Jurkat, Clone E6-1 (cell line): ENCODE measurements around the gene NCMAP.

Experiments used
- DNase-seq: peaks from one replicate; pipeline ENCODE4 v3.0.0-alpha.2; 2011; ENCODE audit warnings: low read depth, low spot score
- H3K4me3 ChIP-seq: 2 replicates; pipeline ENCODE4 v1.5.1; 2011; ENCODE audit warnings: mild to moderate bottlenecking, low read length, control low read depth, moderate library complexity

NCMAP gene

DNA sequence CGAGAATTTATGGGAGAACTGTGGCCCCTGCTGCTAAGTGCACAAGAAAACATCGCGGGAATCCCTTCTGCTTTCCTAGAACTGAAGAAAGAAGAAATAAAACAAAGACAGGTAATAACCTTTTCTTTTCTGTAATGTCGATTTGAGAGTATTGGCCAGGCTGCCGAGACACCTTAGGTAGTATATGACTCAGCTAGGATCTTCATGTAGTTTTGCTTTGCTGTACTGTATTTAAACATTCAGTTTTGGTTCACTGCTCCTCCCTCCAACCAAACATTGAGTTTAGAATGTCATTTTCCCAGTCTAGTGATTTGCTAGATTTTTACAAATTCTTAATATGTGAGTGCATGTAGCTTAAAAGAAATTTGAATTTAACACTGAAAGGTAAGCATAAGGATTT, 93.0 kb downstream of the NCMAP start:
- DNase-seq: no peak
- no peak overlapping the region for H3K4me3 ChIP-seq

DNA sequence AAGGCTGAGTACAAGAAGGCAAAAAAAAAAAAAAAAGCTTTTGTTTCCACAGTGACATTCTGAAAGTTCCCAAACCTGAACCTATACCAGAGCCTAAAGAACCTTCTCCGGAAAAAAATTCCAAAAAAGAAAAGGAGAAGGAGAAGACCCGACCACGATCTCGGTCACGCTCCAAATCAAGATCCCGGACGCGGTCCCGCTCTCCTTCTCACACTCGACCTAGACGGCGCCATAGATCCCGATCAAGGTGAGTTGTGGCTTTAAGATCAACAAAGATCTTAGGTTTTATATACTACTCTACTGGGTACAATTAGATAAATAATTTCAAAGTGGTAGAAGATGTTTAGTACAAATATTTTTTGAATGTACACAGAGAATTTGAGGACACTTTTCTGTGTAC, 96.5 kb downstream of the NCMAP start:
- DNase-seq: no peak
- no peak overlapping the region for H3K4me3 ChIP-seq

DNA sequence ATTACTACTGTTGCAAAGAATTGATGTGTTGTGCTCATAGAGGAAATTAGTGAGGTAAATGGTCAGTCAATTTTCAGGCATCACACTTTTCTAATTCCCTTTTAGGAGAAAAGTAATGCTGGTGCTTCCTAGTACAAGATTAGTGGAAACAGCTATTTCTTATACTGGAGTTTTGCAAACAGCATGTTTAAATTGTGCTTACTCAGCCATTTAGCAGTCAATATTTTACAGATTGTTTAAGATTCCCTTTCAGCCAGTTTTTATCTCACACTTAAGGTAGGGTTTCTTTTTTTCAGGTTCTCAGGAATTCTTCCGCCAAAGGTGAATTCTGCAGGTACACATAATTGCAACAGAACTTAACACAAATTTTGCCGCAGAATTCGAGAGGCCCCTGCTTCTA, 98.1 kb downstream of the NCMAP start:
- no peak for DNase-seq
- no peak overlapping the region for H3K4me3 ChIP-seq

DNA sequence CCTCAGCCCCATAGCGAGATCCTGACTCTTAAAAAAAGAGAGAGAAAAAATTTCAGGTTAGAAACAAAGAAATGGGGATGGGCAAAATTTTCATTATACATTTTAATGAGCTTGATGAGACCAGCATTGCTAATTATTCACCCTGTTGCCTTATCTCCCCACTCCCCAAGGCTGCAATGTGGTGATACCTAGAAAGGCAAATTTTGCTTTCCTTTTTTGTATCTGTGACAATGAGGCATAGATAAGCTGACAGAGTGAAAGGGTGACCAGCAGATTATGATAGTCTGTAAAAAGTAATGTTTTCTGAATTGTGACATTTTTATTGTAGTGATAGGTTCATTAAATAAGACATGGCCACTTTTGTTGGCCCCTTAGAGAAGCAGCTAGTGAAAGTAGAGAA, 100.2 kb downstream of the NCMAP start:
- DNase-seq: no peak
- H3K4me3 ChIP-seq: no peak overlapping the region

DNA sequence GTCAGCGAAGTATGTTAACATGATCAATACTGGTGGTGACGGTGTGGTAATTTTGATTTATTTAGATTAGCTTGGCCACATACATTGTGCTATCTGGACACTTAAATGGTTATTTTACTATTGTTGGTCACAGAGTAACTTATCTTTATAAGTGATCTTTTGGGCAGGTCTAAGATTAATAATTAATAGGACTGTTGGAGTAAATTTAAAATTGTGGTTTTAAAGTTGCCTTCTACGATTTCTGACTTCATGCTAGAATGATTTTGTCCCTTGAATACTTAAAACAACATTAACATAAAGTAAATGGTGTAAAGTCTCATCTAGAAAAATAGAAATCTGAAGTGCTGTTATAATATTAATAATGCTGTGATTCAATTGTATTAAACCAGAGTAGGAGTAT, 101.9 kb downstream of the NCMAP start:
- no peak for DNase-seq
- H3K4me3 ChIP-seq: no peak overlapping the region
